HepG2 (cell line): ENCODE measurements around the gene CA9. TPM values are rescaled to one million over a fixed set of nuclear protein-coding genes. Genes with fewer than 3 reads are reported as not detected.

ENCODE experiments used
- ARID4A ChIP-seq: sonication (generic); formaldehyde crosslinking; IDR thresholded peaks from 2 replicates; pipeline ENCODE4 v1.5.0; 2020; ENCODE audit warnings: mild to moderate bottlenecking, missing genetic modification reagents, borderline replicate concordance
- ATF2 ChIP-seq: sonication (generic); formaldehyde crosslinking; IDR thresholded peaks from 2 replicates; pipeline ENCODE4 v1.4.0; 2020; ENCODE audit warnings: missing genetic modification reagents
- SCMH1 ChIP-seq: sonication (generic); formaldehyde crosslinking; IDR thresholded peaks from 2 replicates; pipeline ENCODE4 v1.9.0; 2021; ENCODE audit warnings: missing genetic modification reagents, mild to moderate bottlenecking, borderline replicate concordance
- SIN3B ChIP-seq: fragments of 150-350 bp; IDR thresholded peaks from 2 replicates; pipeline ENCODE4 v1.6.1; 2014; ENCODE audit warnings: low read length
- SOX13 ChIP-seq, 3 experiments: fragments of 450-650 bp in 1 of 3; sonication (generic) in 1 of 3; formaldehyde crosslinking in 1 of 3; IDR thresholded peaks in 2 of 3; conservative IDR thresholded peaks in 1 of 3; 2 replicates each; pipeline versions ENCODE4 v1.5.0 to v1.6.1; 2016 to 2020; ENCODE audit warnings: antibody characterized with exemption in 1 of 3, mild to moderate bottlenecking in 1 of 3, missing compliant biosample characterization in 1 of 3, missing genetic modification reagents in 1 of 3, moderate library complexity in 1 of 3
- WIZ ChIP-seq: sonication (generic); formaldehyde crosslinking; IDR thresholded peaks from 2 replicates; pipeline ENCODE4 v1.5.1; 2020; ENCODE audit warnings: mild to moderate bottlenecking, missing genetic modification reagents
- ZNF143 ChIP-seq: sonication (generic); formaldehyde crosslinking; IDR thresholded peaks from 2 replicates; pipeline ENCODE4 v1.4.0; 2020; ENCODE audit warnings: missing genetic modification reagents
- ZNF276 ChIP-seq: sonication (generic); formaldehyde crosslinking; IDR thresholded peaks from 2 replicates; pipeline ENCODE4 v1.4.0; 2020; ENCODE audit warnings: mild to moderate bottlenecking, low read depth, missing genetic modification reagents
- ZNF597 ChIP-seq: sonication (generic); formaldehyde crosslinking; IDR thresholded peaks from 2 replicates; pipeline ENCODE4 v1.5.0; 2020; ENCODE audit warnings: missing genetic modification reagents
- ZNF792 ChIP-seq: IDR thresholded peaks from 2 replicates; pipeline ENCODE4 v1.6.1; 2016
- polyA plus RNA-seq, 8 experiments: library from polyadenylated mRNA; depleted of rRNA in 3 of 8; stranded (reverse) in 7 of 8; unstranded in 1 of 8; fragments of >200 nt; fragmentation: Illumina TruSeq in 4 of 8; extraction: Trizol in 4 of 8; gene quantifications; 2 replicates each; pipeline versions ENCODE4 v1.2.1 to v1.2.3, GENCODE V29; 2011 to 2016; ENCODE audit warnings: low read depth in 4 of 8, missing spikeins in 1 of 8, mixed read lengths in 1 of 8; ENCODE audit not compliant: insufficient read depth in 1 of 8
- total RNA-seq, 5 experiments: library from RNA; depleted of rRNA; stranded (reverse); fragments of >200 nt; fragmentation: Illumina TruSeq; extraction: Trizol; gene quantifications; 2 replicates each; pipeline ENCODE4 v1.2.3, GENCODE V29; 2016; ENCODE audit warnings: low read depth in 1 of 5

The CA9 gene
- total and polyA plus RNA-seq, 2 of the 13 experiments (the other 11 are each of a cell fraction or from before 2014, with no cell fraction given): 0.13 to 152 TPM

- TF ChIP-seq ZNF276 (peak; percentile 83; the same call in 1 of the 2 replicates), ZNF143 (CRISPR knock-in tag) (peak; percentile 72; the same call in 1 of the 2 replicates), WIZ (CRISPR knock-in tag) (peak; percentile 51; the same call in 1 of the 2 replicates), SCMH1 (CRISPR knock-in tag) (no peak), ZNF792 (CRISPR knock-in tag) (peak; percentile 97), SOX13 (IDR thresholded peaks at IDR 0.05) (peak; percentile 51), SOX13 (CRISPR knock-in tag; conservative IDR thresholded peaks at IDR 0.05 in 1 of 2, IDR thresholded peaks at IDR 0.05 in 1 of 2) (peak in 1 of 2 experiments; percentile 82; a peak in 2 of 4 replicates), ATF2 (CRISPR knock-in tag) (peak; percentile 95), ZNF597 (CRISPR knock-in tag) (peak; percentile 82; the same call in 1 of the 2 replicates), ARID4A (CRISPR knock-in tag) (peak; percentile 86; the same call in 1 of the 2 replicates), SIN3B (no peak)
Measured at GRCh38 chr9:35657546-35658136, 16.1 kb upstream of the CA9 start, which contains the start of gene RMRP (continued).
